Keratinocyte (primary cell): ENCODE data around the gene METTL24. TPM values are rescaled to one million over a fixed set of nuclear protein-coding genes. Genes with fewer than 3 reads are reported as not detected.
"Not testable (repeated sequence)": the region's sequence is repeated elsewhere in the genome, so short reads cannot be mapped to it uniquely, and the experiment has no call there.

Experiments used
- DNase-seq: peaks from one replicate; pipeline ENCODE4 v3.0.0-alpha.2; 2011; ENCODE audit warnings: low read depth, missing footprints, low spot score
- FAIRE-seq: peaks from 2 replicates; lab custom pipeline; 2011; peaks lifted over from hg19 to GRCh38; lab: Jason Lieb, UNC
- H2AFZ ChIP-seq: 2 replicates; pipeline ENCODE4 v1.6.0; 2012; ENCODE audit warnings: low read length, control low read depth, inconsistent platforms; ENCODE audit not compliant: control insufficient read depth
- H3K27ac ChIP-seq: 2 replicates; pipeline ENCODE4 v1.5.1; 2011; ENCODE audit warnings: low read length; ENCODE audit not compliant: control insufficient read depth, insufficient read depth
- H3K27me3 ChIP-seq: 3 replicates; pipeline ENCODE4 v1.6.0; 2011; ENCODE audit warnings: low read length; ENCODE audit not compliant: control insufficient read depth, insufficient read depth; ENCODE audit errors: extremely low read depth
- H3K36me3 ChIP-seq, 2 experiments: 2 replicates in 1 of 2; 3 replicates in 1 of 2; pipeline ENCODE4 v1.5.1; 2011; ENCODE audit warnings: low read length in 2 of 2, mild to moderate bottlenecking in 1 of 2; ENCODE audit not compliant: control insufficient read depth in 2 of 2, insufficient read depth in 2 of 2; ENCODE audit errors: extremely low read depth in 1 of 2
- H3K4me1 ChIP-seq: 3 replicates; pipeline ENCODE4 v1.5.1; 2011; ENCODE audit warnings: low read length; ENCODE audit not compliant: control insufficient read depth, insufficient read depth; ENCODE audit errors: extremely low read depth
- H3K4me2 ChIP-seq: 3 replicates; pipeline ENCODE4 v1.6.0; 2011; ENCODE audit warnings: low read depth, low read length; ENCODE audit not compliant: control insufficient read depth, insufficient read depth; ENCODE audit errors: extremely low read depth
- H3K4me3 ChIP-seq, 3 experiments: fragments of 200-600 bp in 1 of 3; sonication (generic) in 1 of 3; 2 replicates in 2 of 3; 3 replicates in 1 of 3; pipeline ENCODE4 v1.5.1; 2011 to 2016; ENCODE audit warnings: low read length in 3 of 3, mild to moderate bottlenecking in 3 of 3, control low read depth in 2 of 3, inconsistent platforms in 1 of 3, low read depth in 1 of 3, mixed read lengths in 1 of 3, mixed run types in 1 of 3, moderate library complexity in 1 of 3; ENCODE audit not compliant: control insufficient read depth in 2 of 3, insufficient read depth in 2 of 3; ENCODE audit errors: extremely low read depth in 1 of 3
- H3K79me2 ChIP-seq: 2 replicates; pipeline ENCODE4 v1.6.0; 2012; ENCODE audit warnings: low read length; ENCODE audit not compliant: control insufficient read depth, insufficient read depth
- H3K9ac ChIP-seq: 3 replicates; pipeline ENCODE4 v1.6.0; 2011; ENCODE audit warnings: low read length; ENCODE audit not compliant: control insufficient read depth, insufficient read depth; ENCODE audit errors: extremely low read depth
- H3K9me1 ChIP-seq: 3 replicates; pipeline ENCODE4 v1.6.0; 2011; ENCODE audit warnings: low read length; ENCODE audit not compliant: control insufficient read depth, insufficient read depth; ENCODE audit errors: extremely low read depth
- H3K9me3 ChIP-seq: 2 replicates; pipeline ENCODE4 v1.5.1; 2012; ENCODE audit warnings: low read depth, low read length; ENCODE audit not compliant: control insufficient read depth
- H4K20me1 ChIP-seq: 3 replicates; pipeline ENCODE4 v1.6.0; 2011; ENCODE audit warnings: low read length; ENCODE audit not compliant: control insufficient read depth, insufficient read depth; ENCODE audit errors: extremely low read depth
- CTCF ChIP-seq, 3 experiments: IDR thresholded peaks in 1 of 3; conservative IDR thresholded peaks in 1 of 3; optimal IDR thresholded peaks in 1 of 3; 2 replicates in 2 of 3; 3 replicates in 1 of 3; pipeline versions ENCODE3 to v1.5.1; 2011; ENCODE audit warnings: low read length in 3 of 3, mild to moderate bottlenecking in 3 of 3, moderate library complexity in 2 of 3, control low read depth in 1 of 3, inconsistent platforms in 1 of 3; ENCODE audit not compliant: insufficient read depth in 2 of 3; ENCODE audit errors: extremely low read depth in 1 of 3
- EZH2 ChIP-seq: IDR thresholded peaks from one replicate; pipeline ENCODE4 v1.6.1; 2012; ENCODE audit warnings: inconsistent platforms, mild to moderate bottlenecking, low read length, moderate library complexity
- dilution Hi-C: fragments of 300-500 bp; cut with MboI; formaldehyde crosslinking; loops from one replicate; pipeline ENCODE4 v1.7.0; 2020; ENCODE audit warnings: low sequenced_read_pairs; ENCODE audit not compliant: extremely low pct_ligation_motif_present
- polyA plus RNA-seq, 5 experiments: library from polyadenylated mRNA; depleted of rRNA in 3 of 5; stranded (reverse) in 3 of 5; stranded (forward) in 1 of 5; unstranded in 1 of 5; fragments of >200 nt; gene quantifications; 1 replicate in 1 of 5; 2 replicates in 3 of 5; 3 replicates in 1 of 5; pipeline versions ENCODE4 v1.2.1 to v1.2.3, GENCODE V29; 2011 to 2012; ENCODE audit warnings: missing spikeins in 2 of 5, low read depth in 1 of 5, low replicate concordance in 1 of 5

Gene METTL24
- polyA plus RNA-seq, 1 donor (not counting 4 experiments of a cell fraction or from before 2014, with no cell fraction given) = not detected

GRCh38 chr6:110310861-110311446 lies 47.2 kb downstream of the METTL24 start:
- no peak overlapping the region for H3K4me2 ChIP-seq
- FAIRE-seq = no peak
- H3K27ac ChIP-seq = no peak overlapping the region
- no peaks in the 10 kb centered on the region for H3K36me3 ChIP-seq
- dilution Hi-C loops = no loop called here
- H3K9ac ChIP-seq = no peak overlapping the region
- TF ChIP-seq CTCF (optimal IDR thresholded peaks at IDR 0.05 in 1 of 3, IDR thresholded peaks at IDR 0.05 in 1 of 3, conservative IDR thresholded peaks at IDR 0.05 in 1 of 3; ENCODE audit: extremely low read depth in 1 of 3, insufficient read depth in 2 of 3, low read length in 3 of 3) (no peak), EZH2 (no peak)
- no peaks in the 10 kb centered on the region for H3K79me2 ChIP-seq
- no peak overlapping the region for H2AFZ ChIP-seq
- no peaks in the 10 kb centered on the region for H3K9me1 ChIP-seq
- H4K20me1 ChIP-seq = no peaks in the 10 kb centered on the region
- no peak overlapping the region for H3K4me3 ChIP-seq
- no peak for DNase-seq
- H3K4me1 ChIP-seq = no peaks in the 10 kb centered on the region
- H3K9me3 ChIP-seq = no peaks in the 10 kb centered on the region
- H3K27me3 ChIP-seq = no peaks in the 10 kb centered on the region

GRCh38 chr6:110309432-110309831 lies 48.7 kb downstream of the METTL24 start:
- H3K4me3 ChIP-seq, H3K27me3 ChIP-seq, FAIRE-seq, DNase-seq, H3K4me2 ChIP-seq, H3K9me1 ChIP-seq, H3K4me1 ChIP-seq, H4K20me1 ChIP-seq, H3K27ac ChIP-seq, dilution Hi-C loops, H3K9ac ChIP-seq, H3K9me3 ChIP-seq, H3K79me2 ChIP-seq, H3K36me3 ChIP-seq, H2AFZ ChIP-seq: not testable (repeated sequence)

GRCh38 chr6:110307368-110307767 lies 50.8 kb downstream of the METTL24 start:
- Histone ChIP-seq H3K4me3 (no peak overlapping the region), H3K27ac (no peak overlapping the region), H3K9ac (no peak overlapping the region), H3K4me2 (no peak overlapping the region), H3K9me3 (no peaks in the 10 kb centered on the region), H2AFZ (no peak overlapping the region), H3K9me1 (no peaks in the 10 kb centered on the region), H3K27me3 (no peaks in the 10 kb centered on the region), H3K4me1 (no peaks in the 10 kb centered on the region), H3K79me2 (no peaks in the 10 kb centered on the region), H4K20me1 (no peaks in the 10 kb centered on the region), H3K36me3 (no peaks in the 10 kb centered on the region)
- no peak for FAIRE-seq
- TF ChIP-seq EZH2 = no peak
- TF ChIP-seq CTCF (optimal IDR thresholded peaks at IDR 0.05 in 1 of 3, IDR thresholded peaks at IDR 0.05 in 1 of 3, conservative IDR thresholded peaks at IDR 0.05 in 1 of 3; ENCODE audit: extremely low read depth in 1 of 3, insufficient read depth in 2 of 3, low read length in 3 of 3) = no peak
- dilution Hi-C loops = no loop called here
- DNase-seq = no peak

GRCh38 chr6:110305832-110306231 lies 52.3 kb downstream of the METTL24 start:
- H3K4me3 ChIP-seq, H3K27me3 ChIP-seq, H3K9me3 ChIP-seq, FAIRE-seq, H3K27ac ChIP-seq, H2AFZ ChIP-seq, H3K4me1 ChIP-seq, H3K79me2 ChIP-seq, H3K9ac ChIP-seq, DNase-seq, H3K4me2 ChIP-seq, H3K9me1 ChIP-seq, H3K36me3 ChIP-seq, H4K20me1 ChIP-seq, dilution Hi-C loops: not testable (repeated sequence)
